NCI-H1930 (cell line): ENCODE data around the gene GGN.
"Not testable (repeated sequence)": the region's sequence is repeated elsewhere in the genome, so short reads cannot be mapped to it uniquely, and the experiment has no call there.

ENCODE experiments used
- DNase-seq, 2 experiments: peaks; one replicate each; lab custom pipeline; 2025; lab: John Stamatoyannopoulos, UW

Gene GGN, protein sequence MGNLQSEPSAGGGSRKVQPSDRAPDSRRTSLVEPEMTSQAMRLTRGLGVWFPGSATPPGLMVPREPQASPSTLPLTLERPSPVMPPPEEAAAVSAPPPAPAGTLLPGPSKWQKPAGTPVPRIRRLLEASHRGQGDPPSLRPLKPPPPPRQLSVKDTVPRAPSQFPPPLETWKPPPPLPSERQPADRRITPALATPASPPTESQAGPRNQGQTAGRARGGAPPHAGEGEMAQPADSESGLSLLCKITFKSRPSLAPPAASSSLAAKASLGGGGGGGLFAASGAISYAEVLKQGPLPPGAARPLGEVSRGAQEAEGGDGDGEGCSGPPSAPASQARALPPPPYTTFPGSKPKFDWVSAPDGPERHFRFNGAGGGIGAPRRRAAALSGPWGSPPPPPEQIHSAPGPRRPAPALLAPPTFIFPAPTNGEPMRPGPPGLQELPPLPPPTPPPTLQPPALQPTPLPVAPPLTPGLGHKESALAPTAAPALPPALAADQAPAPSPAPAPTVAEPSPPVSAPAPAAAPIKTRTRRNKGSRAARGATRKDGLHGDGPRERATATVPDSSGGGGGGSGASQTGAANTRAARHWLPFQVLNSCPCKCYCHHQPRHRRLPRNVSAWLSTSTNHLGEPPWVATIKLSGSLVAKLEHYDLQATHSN

DNA sequence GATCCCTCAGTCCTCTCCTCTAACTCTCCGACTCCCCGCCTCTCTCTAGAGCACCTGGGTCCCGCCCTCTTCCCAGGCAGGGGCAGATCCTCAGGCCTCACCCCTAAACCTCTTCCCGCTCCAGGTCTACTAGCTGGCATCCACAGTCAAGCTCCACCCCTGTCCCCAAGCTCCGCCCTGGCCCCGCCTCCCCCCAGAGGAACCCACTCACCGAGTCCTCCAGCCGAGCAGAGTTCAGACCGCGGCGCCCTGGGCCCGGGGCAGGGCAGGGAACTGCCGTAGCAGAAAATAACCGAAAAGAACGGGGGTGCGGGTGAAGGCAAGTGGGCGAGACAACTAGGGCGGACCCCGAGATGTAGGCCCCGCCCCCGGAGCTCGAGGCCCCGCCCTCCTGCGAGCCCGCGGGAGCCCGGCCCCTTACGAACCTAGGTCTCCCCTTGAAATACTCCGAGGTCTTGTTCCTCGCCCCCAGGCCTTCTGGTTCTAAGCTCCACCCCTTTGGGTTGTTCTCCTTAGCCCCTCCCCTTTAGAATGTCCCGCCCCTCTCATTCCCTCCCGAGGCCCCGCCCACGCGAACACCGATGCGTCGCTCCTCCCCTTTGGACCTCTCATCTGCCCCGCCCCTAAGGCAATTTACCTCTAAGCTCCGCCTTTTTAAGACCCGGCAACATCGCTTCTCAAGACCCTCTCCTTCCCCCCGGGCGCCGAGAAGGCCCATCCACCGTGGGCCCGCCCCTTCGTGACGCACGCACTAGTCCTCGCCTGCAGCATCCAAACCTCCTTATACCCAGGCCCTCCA is at the start of gene GGN:
Gene GGN, minus strand, starts transcription at position 485 of the 799 bp plus-strand sequence. CDS start 773 bp downstream, outside the sequence.
- DNase-seq: peak; percentile 88 to 91

DNA sequence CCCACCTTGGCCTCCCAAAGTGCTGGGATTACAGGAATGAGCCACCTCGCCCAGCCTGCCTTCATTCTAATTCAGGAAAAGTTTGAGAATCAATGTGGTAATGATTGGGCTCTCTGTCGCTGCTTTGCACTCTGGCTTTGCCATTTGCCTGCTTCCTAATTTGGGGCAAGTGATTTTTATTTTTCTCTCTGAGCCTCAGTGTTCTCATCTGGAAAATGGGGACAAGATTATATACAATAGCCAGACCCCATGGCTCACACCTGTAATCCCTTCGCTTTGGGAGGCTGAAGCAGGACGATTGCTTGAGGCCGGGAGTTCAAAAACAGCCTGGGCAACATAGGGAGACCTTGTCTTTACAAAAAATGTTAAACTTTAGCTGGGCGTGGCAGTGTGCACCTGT is 49.5 kb upstream of the GGN start:
- DNase-seq: no peak

DNA sequence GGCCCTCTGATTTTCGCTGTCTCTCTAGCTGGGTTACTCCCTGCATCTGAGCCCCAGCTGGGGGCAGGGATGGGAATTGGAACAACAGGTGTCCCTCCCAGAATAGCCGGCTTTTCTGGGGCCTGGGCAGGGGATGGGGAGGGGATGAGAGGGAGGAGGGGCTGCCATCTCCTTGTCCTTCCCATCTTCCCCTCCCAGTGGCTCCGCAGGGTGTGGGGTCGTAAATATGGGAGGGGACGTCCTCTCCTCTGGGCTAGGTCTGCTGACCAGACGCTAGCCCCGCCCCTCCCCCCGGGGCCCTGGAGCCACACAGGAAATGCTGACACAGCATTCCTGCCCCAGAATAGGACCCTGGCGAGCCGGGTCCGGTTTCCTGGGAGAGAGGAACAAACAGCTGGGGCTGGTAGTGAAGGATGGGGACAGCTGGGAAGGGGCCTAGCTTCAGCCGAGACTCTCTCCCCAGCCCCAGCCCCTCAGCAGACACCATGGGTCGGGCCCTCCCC is 46.8 kb upstream of the GGN start:
- no peak for DNase-seq

DNA sequence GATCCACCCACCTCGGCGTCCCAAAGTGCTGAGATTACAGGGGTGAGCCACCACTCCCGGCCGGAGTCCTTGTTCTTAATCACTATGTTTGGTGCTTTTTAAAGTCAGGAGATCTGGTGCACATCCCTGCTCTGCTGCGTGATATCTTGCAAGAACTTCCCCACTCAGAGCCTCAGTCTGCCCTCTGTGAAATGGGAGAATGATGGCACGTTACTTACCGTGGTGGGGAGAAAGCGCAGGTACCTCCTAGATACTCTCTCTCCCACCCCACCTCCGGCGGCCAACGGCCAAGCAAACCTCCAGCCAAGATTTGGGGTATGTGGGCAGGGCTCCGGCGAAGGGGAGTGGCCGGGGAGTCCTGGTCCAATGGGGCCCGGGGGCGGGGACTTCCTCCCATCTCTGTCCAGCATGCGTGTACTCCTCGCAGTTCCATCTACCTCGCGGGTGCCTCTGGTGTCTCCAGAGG is 45.5 kb upstream of the GGN start, which contains the start of gene RYR1:
Gene RYR1, plus strand, starts transcription at position 424 of the 466 bp plus-strand sequence. CDS start 139 bp downstream, outside the sequence.
- DNase-seq: no peak

DNA sequence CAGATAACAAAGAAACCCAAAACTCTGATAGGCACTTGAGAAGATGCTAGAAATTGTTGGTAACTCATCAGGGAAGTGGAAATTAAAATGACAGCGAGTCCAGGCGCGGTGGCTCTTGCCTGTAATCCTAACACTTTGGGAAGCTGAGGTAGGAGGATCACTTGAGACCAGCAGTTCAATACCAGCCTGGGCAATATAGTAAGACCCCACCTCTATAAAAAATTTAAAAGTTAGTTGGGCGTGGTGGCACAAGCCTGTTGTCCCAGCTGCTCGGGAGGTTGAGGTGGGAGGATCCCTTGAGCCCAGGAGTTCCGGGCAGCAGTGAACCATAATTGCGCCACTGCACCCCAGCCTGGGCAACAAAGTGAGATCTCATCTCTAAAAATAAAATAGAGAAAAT is 43.1 kb upstream of the GGN start:
- no peak for DNase-seq

DNA sequence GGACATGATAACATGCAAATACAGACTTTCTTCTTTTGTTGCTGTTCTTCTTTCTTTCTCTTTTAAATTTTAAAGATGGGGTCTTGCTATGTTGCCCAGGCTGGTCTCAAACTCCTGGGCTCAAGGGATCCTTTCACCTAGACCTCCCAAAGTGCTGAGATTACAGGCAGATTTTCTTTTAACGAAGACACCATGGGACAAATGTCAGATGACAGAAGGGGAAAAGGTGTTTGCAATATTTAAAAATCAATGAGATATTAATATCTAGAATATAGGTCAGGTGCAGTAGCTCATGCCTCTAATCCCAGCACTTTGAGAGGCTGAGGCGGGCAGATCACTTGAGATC is 42.0 kb upstream of the GGN start:
- no peak for DNase-seq

DNA sequence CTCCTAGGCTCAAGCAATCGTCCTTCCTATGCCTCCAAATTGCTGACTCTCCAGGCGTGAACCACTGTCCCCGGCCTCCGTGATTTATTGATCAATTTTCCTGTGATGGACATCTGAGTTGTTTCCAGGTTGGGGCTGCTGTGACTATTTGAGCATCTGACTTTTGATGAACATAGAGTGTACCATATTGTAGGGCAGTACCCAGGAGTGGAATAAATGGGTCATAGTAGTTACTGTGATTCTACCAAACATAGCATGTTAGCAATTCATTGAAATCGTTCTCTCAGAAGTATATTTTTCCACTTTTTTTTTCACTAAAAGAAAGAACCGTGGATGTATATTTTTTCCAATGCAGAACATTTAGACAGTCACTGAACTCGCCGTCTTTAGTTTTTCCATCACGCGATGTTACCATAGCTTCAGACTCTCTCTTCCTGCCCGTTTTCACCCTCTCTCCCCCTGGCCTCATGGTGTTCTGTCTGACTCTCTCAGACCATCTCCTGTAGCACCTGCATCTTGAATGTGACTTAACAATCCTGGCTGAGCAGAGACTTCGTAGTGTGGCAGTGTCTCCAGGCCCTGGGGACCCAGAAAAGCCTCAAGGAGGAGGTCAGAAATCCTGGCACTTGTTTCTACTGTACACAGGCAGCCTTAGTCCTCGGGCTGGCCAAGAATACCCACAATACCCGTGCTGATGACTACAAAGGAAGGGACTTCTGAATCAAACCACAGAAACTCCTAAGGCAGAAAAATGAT is 41.4 kb upstream of the GGN start:
- no peak for DNase-seq

DNA sequence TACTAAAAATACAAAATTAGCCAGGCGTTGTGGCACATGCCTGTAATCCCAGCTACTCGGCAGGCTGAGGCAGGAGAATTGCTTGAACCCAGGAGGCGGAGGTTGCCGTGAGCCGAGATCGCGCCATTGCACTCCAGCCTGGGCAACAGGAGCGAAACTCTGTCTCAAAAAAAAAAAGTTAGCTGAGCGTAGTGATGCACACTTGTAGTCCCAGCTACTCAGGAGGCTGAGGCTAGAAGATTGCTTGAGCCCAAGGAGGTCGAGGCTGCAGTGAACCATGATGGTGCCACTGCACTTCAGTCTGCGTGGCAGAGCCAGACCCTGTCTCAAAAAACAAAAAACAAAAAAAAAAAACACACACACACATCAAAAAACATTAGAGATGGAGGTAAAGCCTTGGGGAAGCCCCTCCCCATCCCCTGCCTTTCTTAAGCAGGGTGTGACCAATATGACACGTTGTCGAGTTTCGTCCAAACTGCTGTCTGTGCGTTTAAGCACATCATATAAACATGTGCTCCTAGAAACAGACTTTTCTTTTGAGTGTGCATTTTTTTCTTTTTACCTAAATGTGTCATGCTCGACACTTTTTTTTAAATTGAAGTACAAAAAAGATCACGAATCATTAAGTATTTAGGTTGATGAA is 39.3 kb upstream of the GGN start:
- DNase-seq: not testable (repeated sequence)

DNA sequence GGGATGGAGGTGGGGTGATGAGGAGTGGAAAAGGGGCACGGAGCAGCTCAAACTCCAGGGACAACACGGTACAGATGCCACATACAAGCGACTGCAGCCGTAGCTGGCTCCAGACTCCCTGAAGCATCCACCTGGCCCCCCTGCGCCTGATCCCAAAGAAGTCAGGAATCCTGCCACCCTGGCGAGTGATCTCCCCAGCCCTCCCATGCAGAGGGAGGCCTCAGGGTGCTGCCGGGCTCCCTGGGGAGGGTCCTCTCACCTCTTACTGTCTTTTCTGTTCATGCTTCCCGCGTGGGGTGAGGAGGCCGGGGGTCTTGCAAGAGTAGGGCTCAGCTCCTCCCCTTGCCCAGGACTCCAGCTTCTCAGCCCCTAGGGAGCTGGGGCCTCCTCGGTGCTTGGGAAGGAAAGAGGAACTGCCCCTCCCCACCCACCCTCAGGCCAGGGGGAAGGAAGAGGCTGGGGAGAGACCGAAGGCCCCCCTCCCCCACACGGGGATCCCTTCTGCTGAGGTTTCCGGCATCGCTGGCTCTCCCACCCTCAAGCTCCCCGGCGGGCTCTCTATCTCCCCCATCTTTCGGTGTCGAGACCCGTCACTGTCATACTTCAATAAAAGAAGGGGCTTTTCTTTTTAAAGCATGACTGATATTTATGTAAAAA is 38.1 kb upstream of the GGN start, which contains the start of gene RASGRP4:
Gene RASGRP4, minus strand, starts transcription at position 410 of the 657 bp plus-strand sequence. Its CDS starts 128 bp downstream, at position 282.
- DNase-seq: no peak

DNA sequence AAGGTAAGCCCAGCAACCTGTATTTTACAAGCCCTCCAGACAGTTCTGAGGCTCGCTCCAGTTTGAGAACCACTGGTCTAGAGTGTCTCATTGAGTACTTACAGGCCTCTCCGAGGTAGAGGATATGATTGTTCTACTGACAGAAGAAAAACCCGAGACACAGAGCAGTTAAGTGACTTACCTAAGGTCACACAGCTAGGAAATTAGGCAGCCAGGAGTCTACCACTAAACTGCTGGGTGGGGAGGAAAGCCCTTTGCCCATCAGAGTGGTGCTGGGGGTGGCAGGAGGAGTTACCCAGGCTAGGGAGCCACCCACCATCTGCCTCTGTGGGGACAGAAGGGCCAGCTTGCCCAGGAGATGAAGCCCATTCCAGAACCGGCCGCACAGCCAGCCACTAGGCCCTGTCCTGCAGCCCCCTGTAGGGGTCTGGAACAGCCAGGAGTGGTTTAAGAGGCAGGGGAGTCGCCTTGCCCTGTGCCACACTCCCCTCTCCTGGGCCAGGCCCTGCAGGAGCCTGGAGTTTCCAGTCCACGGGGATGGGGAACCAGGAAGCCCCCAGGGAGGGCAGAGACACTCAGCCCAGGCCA is 37.5 kb upstream of the GGN start:
- no peak for DNase-seq

DNA sequence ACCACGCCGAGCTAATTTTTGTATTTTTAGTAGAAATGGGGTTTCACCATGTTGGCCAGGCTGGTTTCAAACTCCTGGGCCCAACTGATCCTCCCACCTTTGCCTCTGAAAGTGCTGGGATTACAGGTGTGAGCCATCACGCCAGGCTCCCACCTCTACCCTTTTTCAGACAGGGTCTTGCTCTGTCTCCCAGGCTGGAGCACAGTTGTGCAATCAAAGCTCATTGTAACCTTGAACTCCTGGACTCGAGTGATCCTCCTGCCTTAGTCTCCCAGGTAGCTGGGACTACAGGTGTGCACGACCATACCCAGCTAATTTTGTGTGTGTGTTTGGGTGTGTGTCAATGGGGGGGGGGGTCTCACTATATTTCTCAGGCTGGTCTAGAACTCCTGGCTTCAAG is 36.4 kb upstream of the GGN start:
- DNase-seq: no peak

DNA sequence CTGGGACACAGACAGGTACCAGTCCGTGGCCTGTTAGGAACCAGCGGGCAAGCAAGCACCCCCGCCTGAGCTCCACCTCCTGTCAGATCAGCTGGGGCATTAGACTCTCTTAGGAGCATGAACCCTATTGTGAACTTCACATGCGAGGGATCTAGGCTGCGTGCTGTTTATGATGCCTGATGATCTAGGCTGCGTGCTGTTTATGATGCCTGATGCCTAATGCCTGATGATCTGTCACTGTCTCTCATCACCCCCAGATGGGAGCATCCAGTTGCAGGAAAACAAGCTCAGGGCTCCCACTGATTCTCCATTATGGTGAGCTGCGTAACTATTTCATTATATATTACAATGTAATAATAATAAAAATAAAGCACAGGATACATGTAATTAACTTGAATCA is 34.6 kb upstream of the GGN start:
- no peak for DNase-seq

DNA sequence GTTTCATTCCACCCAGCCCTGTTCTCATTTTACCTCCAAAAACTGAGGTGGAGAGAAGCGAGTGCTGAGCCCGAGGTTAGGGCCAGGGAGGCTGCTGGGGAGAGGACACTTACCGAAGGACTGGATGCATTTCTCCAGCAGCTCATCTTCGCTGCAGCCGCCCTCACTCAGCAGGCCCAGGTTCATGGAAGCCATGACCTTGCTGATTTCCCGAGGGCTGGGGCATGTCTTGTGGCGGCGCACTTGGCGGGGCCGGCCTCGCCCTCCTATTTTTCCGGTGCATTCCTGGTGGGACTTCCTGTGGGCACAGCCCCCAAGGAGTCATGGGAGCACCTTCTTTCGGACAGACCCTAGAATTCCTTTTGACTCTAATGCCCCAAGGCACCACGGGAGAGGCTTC is 34.0 kb upstream of the GGN start:
- no peak for DNase-seq

DNA sequence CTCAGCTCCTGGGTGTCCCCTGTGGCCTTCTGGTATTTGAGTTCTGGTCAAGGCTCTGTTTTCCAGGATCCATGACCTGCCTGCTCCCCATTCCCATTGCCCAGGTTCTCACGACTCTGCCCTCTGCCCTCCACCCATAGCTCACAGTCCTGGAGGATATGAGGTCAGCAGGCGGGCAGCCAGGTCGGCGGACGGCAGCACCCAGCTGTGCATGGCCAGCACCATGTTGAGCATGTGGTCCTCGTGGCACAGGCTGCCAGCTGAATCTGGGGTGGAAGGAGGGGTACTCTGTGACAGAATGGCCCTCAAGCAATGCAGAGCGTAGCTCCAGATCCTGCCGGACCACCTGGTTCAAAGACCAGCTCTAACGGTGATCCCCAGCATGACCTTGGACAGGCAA is 33.1 kb upstream of the GGN start:
- DNase-seq: no peak

DNA sequence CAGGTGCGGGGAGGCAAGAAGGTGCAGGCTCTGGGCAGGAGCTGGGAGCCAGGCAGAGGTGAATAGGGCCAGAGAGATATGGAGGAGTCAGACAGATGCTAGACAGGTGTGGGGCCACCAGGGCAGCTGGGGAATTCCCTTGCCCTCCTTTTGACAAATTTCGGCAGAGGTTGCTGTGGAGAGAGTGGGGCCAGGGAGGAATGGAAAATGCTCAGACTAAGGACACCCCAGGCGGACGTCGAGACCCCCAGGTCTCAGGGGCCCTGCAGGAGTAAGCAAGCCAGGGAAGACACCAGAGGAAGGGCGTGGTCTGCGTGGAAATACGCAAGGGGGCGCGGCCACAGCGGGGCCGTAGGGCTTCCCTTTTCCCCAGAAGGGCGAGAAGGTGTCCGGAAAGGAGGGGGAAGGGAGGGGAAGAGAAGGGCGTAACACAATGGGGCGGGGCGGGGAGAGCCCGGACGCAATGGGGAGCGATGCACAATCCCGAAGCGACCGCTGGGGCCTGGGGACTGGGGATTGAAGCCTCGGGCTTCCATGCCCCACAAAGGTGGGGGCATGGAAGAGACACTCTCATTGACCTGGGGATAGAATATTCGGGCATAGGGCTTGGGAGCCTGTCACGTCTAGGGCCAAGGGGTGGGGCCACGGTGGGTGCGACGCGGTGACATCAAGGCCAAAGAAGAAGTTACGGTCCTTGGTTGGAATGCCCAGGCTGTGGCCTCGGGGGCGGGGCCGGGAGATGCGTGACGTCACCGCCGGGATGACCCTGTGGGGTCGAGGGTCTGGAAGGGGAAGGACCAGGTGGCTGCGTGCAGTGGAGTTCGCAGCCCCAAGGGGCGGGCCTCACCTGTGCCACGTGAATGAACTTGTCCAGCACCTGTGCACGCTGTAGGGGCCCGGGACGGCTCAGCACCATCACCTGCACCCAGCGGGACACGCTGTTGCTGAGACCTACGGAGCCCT is 30.0 kb upstream of the GGN start:
- DNase-seq: peak; percentile 40 to 59

DNA sequence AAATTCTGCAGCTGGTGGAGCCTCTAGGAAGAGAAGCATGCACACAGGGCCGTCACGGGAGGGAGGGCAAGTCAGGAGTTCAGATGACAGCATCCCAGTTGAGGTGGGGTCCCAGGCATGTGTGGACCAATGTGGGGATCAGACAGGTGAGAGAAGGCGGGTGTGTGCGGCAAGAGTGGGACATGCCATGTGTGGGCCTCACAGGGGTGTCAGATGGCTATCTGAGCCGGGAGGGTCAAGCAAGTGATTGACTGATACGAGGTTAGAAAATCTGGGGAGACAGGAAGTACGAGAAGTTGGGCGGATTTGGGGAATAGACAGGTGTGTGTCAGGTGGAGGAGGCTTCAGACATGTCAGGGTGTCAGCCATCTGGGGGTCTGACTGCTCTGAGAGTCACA is 29.3 kb upstream of the GGN start:
- no peak for DNase-seq

DNA sequence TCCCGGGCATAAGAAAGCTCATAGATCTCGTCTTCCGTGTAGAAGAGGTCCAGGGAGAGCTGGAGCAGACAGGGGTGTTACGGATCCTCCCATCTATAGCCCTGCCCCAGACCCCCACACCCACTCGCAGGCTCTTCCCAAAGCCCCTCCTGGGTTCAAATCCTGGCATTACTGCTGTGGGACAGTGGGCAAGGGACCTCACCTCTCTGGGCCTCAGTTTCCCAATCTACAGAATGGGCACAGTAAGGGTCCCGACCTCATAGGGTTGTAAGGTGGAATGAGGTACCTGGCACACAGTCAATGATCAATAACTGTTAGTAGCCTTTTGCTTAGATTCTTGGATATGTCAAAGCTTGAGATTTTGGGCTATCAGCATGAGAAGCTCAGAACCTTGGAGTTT is 25.6 kb upstream of the GGN start:
- no peak for DNase-seq

DNA sequence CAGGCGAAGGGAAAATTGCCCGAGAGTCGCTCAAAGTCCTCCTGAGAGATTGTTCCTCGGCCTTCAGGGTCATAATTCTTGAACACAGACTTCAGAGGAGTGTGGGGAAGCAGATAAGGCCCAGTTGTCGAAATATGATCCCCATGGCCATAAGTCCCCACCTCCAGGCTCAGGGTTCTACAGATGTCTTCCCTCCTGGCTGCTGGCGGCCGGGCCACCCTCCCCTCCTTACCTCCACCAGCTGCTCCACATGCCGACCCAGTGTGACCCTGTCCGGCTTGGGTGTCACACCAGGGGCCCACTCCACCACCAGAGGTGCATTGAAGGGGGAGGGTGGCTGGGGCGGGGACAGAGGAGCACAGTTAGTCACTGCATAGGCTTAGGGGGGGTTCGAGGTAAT is 25.1 kb upstream of the GGN start:
- DNase-seq: no peak

DNA sequence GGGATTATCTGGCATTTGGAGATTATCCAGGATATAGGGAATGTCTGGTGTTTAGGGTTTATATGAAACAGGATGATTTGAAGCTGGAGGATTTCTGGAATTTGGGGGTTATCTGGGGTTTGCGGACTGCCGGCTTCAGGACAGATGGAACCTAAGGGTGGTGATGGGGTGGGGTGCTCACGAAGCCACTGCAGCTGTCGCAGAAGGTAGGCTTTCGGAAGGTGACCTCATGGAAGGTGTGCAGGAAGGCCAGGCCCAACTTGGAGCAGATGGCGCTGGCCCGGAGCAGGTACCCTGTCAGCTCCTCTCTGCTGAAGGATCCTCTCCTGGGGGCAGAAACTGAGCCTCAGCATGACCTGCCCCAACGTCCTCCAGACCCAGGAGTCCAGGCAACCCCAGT is 24.7 kb upstream of the GGN start:
- DNase-seq: no peak
